Adrenal gland (tissue), 5 donors: ENCODE results near the gene GLP1R.

ENCODE experiments used
- CTCF ChIP-seq, 6 experiments: fragments of 450-650 bp in 4 of 6; fragments of 200-600 bp in 2 of 6; sonication (generic) in 1 of 6; IDR thresholded peaks; 1 replicate in 5 of 6; 2 replicates in 1 of 6; pipeline versions ENCODE4 v1.5.1 to v1.8.0; 2016 to 2021; ENCODE audit warnings: antibody characterized with exemption in 6 of 6, mild to moderate bottlenecking in 2 of 6, moderate library complexity in 1 of 6
- POLR2A ChIP-seq, 2 donors: fragments of 450-650 bp; IDR thresholded peaks; one replicate each; pipeline ENCODE4 v1.6.1; 2017; ENCODE audit warnings: antibody characterized with exemption in 2 of 2, mild to moderate bottlenecking in 2 of 2, moderate library complexity in 1 of 2
- donor health status: DM: no; HTN: no; CAD: no.

DNA sequence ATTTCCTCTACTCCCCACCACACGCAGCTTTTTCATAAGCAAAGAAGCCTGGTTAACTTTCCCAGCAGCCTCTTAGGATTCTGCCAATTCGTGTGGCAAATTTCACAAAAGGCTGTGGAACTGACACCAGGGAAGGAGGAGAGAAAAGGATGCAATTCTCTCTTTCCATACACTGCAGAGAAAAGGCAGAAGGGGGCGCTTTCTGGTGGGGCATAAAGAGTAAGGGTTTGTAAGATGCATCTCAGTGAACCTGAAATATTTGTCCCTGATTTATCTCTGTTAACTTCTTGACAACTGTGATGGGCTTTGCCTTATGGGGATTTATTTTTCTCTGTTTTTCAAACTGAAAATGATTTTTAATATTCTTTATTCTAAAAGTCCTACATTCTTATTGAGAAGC is 45.5 kb upstream of the GLP1R start:
- TF ChIP-seq CTCF (IDR thresholded peaks at IDR 0.05): no peak
- no peak for TF ChIP-seq POLR2A (IDR thresholded peaks at IDR 0.05)
